SW 1271 (cell line): ENCODE results near the gene SCARB2.
A peak's percentile ranks its signal among the peaks of the same experiment; 100 is the strongest.

Source experiments
- DNase-seq, 2 experiments: peaks; one replicate each; lab custom pipeline; 2025; lab: John Stamatoyannopoulos, UW

Gene SCARB2

DNA sequence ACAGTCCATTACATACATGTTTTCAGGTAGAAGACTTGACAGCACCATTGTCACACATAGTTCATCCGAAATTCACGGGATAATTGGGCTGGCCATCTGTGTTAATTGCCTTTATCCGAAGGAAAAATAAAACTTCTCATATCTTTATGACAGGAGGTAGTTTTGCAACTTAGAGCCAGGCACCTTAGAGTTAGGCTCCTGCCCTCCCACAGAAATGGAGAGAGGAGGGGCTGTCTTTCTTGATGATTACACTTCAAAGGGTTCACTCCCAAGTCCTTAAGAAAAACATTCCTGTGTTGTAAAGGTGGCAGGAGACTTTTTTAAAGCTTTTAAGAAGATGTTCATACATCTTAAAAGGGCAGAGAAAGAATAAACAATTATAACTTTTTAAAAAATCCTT lies 10.5 kb upstream of the SCARB2 start:
- DNase-seq: no peak

DNA sequence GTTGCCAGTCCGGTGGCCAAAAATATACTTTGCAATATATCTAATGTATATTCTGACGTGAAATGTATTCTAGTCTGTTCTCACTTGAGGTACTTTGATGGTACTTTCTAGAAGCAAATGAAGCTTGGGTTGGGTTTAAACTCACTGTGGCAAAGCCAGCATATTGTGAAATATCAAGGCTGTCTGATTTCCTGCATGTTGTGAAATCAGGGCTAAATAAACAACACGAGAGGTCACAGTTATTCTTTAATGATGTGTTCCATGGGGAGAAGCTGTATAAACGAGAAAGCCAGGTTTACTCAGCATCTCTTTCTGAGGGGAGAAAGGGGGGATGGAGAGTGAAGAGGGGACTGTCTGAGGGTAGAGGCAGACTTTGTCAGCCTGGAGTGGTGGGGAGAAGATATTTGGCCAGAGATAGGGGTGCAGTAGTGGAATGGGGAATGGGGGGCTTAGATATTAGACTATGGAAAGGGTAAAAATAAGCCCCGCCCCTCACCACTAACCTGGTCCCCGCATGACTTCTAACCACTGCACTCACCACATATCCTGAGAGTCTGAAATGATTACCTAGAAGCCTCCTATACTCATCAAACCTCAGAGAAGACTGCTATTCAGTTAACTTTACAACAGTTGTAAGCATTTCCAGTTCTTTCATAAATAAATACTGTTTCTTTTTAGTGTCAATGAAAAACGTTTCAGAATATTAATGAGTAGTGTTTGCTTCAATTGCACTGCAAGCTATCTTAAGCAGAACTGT lies 5.9 kb upstream of the SCARB2 start:
- DNase-seq: no peak

DNA sequence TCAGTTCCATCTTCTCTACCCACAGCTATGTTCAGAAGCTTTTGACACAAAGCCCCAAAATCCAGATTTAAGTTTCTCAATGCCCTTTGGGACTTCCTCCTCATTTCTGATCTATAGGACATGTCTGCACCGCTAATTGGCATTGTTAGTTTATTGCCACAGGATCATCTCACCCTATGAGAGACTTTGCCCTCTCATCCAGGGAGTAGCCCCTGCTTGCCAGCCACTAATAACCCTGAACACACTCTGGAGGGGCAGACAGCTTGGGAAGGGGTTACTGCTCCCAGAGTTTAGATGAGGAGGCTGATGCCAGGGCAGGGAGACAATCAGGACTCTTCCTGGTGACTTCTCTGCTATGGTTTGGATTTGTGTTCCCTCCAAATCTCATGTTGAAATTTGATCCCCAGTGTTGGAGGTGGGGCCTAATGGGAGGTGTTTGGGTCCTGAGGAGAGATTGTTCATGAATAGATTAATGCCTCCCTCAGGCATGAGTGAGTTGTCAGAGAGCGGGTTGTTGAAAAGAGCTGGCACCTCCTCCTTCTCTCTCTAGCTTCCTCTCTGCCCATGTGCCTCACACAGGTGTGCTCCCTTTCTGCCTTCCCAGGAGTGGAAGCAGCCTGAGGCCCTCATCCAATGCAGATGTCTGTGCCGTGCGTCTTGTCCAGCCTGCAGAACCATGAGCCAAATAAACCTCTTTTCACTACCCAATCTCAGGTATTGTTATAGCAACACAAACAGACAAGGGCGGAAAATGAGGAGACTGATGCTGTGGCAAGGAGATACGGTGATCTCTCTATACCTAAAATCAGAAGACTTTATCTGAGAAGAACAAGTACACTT lies 3.6 kb upstream of the SCARB2 start:
- no peak for DNase-seq

DNA sequence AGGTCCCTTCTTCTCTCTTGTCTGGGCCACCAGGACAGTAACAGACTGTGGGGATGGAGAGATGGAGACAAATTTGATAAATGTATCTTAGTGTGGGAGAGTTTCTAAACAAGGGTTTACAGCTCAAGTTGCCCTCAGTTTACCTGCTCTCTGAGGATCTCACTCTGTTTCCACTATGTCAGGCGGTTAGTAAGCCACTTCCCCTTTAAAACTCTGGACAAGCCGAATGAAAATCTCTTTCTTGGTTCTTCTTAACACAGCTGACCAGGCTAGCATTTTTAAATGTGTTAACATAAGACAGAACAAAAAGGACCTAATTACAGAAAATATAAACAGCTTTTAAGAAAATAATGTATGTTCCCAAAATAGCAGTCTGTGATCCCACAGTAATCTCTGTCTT lies 2.9 kb upstream of the SCARB2 start:
- no peak for DNase-seq

DNA sequence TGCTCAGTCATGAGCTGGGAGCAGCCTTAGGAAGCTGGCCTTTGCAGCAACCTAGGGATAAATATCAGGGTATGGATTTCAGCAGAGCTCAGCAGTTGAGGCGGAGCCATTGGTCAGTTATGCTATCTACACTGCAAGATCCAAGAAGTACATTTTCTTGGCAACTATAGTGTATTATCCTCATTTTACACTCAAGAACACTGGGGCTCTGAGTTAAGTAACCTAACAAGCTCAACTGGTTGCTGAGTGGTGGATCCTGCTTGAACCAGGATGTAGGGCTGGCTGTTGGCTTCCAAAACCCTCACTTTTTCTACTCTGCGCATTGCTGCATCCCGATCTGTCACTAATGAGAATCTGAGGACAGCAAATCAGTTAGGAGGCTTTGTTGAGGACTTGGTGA lies 1.5 kb upstream of the SCARB2 start:
- no peak for DNase-seq

DNA sequence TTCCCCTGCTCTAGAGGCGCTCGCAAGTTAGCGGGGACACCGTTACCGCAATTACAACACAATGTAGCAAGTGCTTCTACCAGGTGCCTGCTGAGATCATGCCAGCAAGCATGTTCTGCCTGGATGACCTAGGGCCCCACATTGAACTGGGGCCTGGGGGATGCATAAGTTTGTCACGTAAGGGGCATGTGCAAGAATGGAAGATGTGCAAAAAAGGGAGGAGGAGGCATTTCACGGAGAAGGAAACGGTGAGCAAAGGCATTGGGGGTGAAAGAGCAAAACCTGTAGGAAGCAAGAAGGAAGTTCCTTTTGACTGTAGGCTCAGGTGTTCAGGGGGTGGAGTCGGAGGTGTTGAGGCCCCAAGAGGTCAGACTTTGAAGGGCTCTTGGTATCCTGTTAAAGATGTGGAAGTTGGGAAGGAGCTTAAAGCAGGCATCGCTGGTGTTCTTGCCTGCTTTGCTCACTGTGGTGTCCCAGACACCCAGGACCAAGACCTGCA lies 602 bp upstream of the SCARB2 start:
- no peak for DNase-seq

DNA sequence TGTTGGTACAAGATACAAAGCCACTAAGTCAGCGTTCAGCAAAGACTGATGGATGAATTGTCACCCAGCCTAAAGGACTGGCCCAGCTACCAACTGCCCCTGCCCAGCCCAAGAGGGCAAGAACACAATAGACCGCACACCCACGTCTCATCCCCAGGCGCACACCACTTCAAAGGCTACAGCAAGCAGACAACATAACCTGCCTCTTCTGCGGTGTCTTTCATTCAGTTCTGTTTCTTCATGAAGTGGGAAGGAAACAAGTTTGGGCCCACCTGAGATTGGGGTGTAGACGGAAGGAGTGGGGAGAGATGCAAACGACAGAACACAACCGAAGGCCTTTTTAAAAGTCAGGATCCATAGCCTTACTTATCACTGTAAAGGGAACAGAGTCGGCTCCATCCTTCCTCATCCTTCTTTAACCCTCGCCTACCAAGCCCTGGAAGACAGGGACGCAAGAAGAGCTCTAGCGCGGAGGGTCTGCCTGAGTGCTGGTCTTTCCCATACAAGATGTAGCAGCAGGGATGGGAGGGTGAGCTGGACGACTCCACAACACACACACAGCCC lies 691 bp downstream of the SCARB2 start:
- no peak for DNase-seq

DNA sequence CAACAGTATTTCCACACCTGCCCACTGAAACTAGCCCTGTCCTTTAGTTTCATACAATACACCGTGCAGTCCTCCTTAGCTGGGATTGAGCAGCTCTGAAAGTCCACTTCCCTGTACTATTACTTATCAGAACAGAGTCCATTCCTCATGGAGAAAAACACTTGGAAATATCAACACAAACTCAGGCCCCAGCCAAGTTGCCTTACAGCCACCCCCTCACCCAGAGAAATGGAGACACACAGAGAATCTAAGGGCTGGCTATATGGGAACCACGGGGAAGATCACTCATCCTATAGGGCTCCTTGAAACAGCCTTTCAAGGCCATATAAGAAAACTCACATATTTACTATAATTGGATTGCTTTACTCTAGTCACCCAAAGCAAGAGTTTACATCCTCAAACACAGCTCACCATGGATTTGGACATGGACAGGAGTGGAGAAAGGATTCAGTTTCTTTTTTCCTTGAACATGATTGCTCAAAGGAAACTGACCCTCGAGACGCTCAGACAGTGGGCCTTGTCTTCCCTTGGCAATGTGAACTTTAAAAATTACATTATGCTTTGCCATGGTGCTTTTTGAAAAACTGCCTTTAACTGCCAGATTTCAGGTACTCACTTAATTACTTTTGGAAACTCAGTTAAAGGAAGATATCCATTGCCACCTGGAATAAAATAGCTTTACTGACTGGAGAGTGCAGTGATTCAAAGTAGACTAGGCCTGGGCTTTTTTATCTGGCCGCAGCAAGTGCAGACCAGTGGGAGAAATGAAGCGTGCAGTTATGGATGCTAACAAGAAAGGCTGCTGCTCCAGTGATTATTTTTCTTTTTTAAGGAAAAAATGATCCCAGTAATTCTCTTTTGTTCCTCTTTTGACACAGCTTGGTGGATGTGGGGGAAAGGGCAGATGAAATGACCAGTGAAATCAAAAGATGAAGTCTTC lies 1.6 kb downstream of the SCARB2 start:
- no peak for DNase-seq

DNA sequence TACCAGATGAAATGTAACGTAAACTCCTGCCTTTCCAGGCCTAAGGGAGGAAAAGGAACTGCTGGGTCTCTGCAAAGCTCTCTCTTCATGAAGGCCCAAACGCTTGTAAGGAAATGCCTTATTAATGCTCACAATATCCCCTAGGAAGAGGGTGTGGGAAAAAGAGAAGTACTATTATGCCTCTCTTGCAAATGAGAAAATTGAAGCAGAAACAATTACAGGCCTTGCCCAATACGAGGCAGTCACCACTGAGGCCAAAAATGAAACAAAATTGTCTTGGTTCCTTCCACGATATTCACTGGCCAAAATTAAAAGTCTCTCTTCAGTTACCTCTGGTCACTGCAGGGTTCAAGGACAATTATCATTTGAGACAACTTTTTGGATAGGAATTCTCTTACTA lies 3.2 kb downstream of the SCARB2 start:
- DNase-seq: no peak

DNA sequence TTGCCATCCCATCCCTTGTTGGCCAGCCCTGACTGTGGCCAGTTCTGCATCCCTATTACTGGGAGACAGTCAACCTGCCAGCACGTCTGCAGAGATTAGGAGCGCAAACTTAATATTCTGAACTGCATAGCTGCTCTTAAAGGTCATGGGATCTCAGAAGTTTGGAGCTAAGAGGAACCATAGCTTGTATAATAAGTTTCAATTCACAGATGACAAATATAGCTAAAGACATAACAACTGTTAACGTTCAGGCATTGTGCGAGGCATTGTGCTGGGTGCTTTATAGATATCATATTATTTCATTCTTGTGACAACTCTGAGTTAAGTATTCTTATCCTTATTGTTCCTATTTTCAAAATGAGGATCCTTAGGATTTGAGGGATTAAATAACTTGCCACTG lies 3.7 kb downstream of the SCARB2 start:
- DNase-seq: no peak

DNA sequence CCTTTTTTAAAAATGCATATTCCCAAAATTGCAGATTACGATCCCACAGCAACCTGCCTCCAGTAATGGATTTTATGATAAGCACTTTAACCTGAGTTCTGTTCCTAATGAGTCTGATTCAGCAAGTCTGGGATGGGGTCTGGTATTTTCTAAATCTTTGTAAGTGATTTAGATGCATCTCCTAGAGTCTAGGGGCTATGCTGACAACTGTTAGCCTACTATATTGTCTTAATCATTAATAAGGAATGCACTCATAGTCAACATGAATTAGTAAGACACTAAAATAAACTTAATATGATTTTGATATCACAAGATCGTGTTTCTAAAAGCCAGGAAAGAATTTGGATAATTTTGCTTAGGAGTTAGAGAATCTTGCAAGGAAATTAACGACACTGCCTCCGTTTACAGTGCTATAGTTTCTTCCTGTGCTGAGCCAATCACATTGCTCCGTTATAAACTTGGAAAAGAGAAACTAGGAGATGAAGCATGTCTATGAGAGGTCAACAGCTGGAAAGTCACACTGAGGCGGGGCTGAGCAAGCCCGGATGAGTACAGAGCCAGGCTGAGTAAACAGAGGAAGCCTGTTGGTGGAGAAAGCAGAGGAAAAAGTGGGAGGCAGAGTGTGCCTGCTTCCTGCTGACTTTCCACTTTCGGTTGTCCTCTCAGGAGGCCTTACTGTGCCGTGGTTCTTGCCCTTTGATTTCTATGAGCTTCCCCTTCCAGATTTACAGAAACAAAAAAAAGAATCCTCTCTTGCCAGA lies 5.4 kb downstream of the SCARB2 start:
- peak; percentile 17 to 56 for DNase-seq

DNA sequence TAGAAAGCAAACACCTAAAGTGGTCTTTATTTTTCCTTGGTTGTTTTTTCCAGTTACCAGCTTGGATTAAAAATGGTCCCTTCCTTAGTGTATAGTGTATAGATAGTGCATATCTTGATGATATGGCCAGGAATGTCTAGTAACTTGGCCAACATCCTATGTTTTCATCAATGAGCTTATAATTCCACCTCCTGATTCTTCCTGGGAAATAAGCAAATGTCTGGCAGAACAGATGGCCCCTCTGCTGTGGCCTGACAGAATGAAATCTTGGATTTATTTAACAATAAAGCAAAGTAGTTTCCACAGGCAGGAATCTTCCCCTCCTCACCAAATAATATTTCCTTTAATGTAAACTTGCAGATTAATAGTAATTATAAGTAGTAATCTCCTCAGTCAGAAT lies 6.1 kb downstream of the SCARB2 start:
- DNase-seq: no peak

DNA sequence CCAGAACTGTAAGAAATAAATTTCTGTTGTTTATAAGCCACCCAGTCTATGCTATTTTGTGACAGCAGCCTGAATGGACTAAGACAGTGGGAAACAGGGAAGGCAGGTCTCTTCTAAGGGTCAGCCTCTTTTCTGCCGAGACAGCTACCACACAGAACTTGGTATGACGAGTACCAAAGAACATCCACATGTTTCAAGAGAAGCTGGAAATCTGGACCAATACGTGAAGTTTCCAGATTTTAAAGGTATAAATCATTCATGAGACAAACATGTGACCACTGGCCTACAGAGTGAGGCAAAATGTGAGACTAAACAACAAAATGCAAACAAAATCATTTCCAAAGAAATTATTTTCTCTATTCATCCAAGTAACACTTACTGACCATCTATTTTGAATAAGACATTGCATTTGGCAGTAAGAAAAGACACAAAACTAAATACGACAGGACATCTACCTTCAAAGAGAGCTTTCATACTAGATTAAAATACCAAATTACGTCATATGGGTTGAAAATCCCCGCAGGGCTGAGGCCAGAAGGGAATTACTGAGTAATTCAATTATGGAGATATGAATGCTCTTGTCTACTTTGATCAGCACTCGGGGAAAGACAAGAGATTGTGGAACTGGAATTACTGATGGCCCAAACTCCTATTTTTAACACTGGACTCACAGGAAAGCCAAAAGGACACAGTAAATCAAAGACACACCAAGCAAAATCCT lies 7.2 kb downstream of the SCARB2 start:
- DNase-seq: no peak

DNA sequence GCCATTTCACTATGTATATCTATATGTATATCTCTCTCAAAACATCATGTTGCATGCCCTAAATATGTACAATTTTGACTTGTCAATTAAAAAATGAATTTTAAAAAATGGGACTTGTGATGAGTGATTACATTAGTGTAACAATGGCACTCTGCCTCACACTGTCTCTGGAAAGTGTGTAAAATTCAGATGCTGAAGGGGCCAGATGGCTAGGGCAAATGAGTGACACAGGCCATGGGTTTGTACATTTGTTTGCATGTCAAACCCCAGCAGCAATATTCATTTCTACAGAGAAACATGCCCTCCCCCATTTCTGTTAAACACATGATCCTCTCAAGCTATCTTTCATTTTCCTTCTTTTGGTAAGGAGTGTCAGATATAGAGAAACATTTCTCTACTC lies 8.1 kb downstream of the SCARB2 start:
- DNase-seq: no peak

DNA sequence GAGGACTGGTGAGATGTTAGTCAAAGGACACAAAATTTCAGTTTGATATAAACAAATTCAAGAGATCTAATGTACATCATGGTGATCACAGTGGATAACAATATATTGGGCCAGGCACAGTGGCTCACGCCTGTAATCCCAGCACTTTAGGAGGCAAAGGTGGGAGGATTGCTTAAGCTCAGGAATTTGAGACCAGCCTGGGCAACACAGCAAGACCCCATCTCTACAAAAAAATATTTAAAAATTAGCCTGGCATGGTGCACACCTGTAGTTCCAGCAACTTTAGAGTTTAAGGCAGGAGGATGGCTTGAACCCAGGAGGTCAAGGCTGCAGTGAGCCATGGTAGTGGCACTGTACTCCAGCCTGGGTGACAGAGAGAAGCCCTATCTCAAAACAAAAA lies 8.7 kb downstream of the SCARB2 start:
- DNase-seq: no peak

DNA sequence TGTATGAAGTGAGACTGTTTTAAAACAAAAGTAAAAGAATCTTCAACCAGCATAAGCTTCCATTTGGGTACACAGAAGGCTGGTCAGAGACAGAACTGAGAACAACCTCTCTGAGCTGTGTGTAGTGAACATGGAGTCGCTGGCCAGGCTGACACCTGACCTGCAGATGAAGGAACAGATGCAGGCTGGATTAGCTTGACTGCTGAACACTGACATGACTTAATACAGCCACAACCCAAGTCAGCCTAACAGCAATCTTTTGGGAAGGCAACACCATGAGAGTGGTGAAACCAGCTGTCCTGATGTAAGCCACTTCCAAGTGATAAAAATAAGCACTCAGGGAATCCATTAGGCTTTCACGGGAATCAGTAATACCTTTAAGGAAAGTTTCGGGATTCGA lies 10.1 kb downstream of the SCARB2 start:
- no peak for DNase-seq

DNA sequence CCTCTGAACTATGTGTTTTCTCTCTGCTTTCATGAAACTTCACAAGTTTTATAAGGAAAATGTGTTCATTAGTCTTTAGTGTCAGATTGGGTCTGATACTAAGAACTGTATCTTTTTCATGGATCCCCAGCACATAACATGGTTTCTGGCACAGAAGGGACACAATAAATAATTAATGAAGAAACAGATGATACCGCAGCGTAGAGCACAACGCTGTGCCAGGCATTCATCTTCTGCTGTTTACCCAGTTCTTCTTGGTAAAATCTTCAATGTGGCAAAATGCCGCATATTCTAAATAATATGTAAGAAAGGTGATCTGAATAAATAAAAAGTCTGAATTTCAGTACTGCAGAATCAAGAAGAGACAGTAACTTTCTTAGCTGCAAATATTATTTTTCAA lies 12.3 kb downstream of the SCARB2 start:
- DNase-seq: no peak

DNA sequence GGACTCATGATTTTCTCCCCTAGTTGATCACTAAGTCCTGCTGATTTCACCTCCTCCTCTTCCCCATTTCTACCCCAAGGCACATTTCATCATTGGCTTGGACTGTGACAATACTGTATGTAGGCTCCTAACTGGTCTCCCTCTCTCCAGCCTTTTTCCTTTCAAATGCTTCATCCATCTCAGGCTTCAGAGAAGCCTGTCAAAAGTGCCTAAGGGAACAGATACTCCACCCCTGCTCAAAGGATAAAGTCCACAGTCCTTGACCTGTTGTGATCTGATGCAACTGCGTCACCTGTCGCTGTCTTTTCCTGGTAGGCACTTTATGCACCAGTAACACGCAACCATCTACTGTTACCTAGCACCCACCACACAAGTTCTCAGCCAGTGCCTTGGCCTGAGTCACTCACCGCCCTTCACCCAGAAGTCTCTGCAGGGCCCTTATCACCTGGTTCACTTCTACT lies 12.8 kb downstream of the SCARB2 start:
- DNase-seq: no peak

DNA sequence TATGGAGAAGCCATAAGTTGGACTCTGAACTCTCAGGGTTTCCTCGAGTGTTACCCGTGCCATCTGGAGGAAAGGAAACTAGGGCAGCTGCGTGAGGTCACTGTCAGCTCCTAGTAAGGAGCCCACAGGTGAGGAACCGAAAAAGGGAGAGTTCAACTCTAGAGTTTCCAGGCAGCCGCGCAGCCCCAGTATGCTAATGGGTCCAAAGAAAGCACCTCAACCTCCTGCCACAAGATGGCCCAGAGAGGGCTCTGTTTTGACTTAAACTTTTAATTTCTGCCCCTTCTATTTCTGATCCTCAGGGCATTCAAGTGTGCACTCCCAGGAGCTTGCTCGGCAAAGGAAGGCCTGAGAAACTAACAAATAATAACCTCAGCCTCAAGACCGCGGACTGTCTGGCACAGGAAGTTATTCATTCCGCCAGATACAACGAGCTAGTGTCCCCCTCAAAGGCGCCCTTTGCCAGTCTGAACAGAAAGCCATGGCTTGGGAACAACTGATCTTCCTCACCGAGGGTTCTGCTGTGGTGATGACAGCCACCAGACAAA lies 13.9 kb downstream of the SCARB2 start:
- no peak for DNase-seq
